Ovary (tissue), 9 donors: Measurements from ENCODE around the gene ZNF672. TPM values are rescaled to one million over a fixed set of nuclear protein-coding genes. Genes with fewer than 3 reads are reported as not detected.

Source experiments
- DNase-seq, 5 donors: peaks; one replicate each; pipeline ENCODE4 v3.0.0-alpha.2; 2019 to 2020
- H3K27ac ChIP-seq, 2 donors: fragments of 200-600 bp; one replicate each; pipeline versions ENCODE4 v1.5.1 to v1.8.0; 2019 to 2022
- H3K27me3 ChIP-seq: fragments of 200-600 bp; one replicate; pipeline ENCODE4 v1.8.0; 2022
- H3K36me3 ChIP-seq: fragments of 200-600 bp; sonication (generic); one replicate; pipeline ENCODE4 v1.5.1; 2019
- H3K4me1 ChIP-seq: one replicate; pipeline ENCODE4 v1.8.1; 2013; ENCODE audit warnings: mild to moderate bottlenecking, moderate library complexity; ENCODE audit not compliant: insufficient read depth
- H3K4me3 ChIP-seq: fragments of 200-600 bp; sonication (generic); one replicate; pipeline ENCODE4 v1.5.1; 2017
- H3K9me3 ChIP-seq, 2 donors: fragments of 200-600 bp in 1 of 2; sonication (generic) in 1 of 2; one replicate each; pipeline versions ENCODE4 v1.5.1 to v1.8.1; 2013 to 2019; ENCODE audit warnings: mild to moderate bottlenecking in 1 of 2, moderate library complexity in 1 of 2
- EP300 ChIP-seq: sonication (generic); formaldehyde crosslinking; IDR thresholded peaks from one replicate; pipeline ENCODE4 v1.6.1; 2017; ENCODE audit warnings: antibody characterized with exemption
- POLR2A ChIP-seq: fragments of 450-650 bp; IDR thresholded peaks from one replicate; pipeline ENCODE4 v1.6.1; 2017; ENCODE audit warnings: antibody characterized with exemption, mild to moderate bottlenecking, moderate library complexity
- WGBS, 3 donors: extraction: QIAGEN DNeasy Blood & Tissue Kit in 1 of 3; methylation state at CpG; one replicate each; pipeline versions ENCODE4 v1.1.5 to v1.1.7; 2013 to 2017; 5-methylcytosine and 5-hydroxymethylcytosine counted together
- intact Hi-C, 4 donors: fragments of 100-400 bp; cut with DNase I; formaldehyde crosslinking; loops; one replicate each; pipeline versions ENCODE4 v1.11.0 to v1.15.1; 2022 to 2023
- microRNA-seq, 3 donors: library from miRNA; unstranded; fragments of <30 nt; microRNA quantifications; one replicate each; pipeline versions ENCODE4 to v1.2.0, GENCODE V29; 2019 to 2020
- polyA plus RNA-seq, 2 donors: library from polyadenylated mRNA; stranded (reverse); fragments of 200-250 nt in 1 of 2; fragments of 350-450 nt in 1 of 2; fragmentation: Illumina TruSeq in 1 of 2; extraction: RNeasy Lipid Tissue Mini Kit (QIAGEN cat#74804) in 1 of 2; gene quantifications; one replicate each; pipeline ENCODE4 v1.2.3, GENCODE V29; 2013 to 2014
- small RNA-seq: library from RNA; depleted of rRNA; stranded (forward); fragments of <200 nt; gene quantifications from one replicate; pipeline ENCODE3, GENCODE V24; 2016
- total RNA-seq, 7 donors: library from RNA; depleted of rRNA in 2 of 7; stranded (reverse); fragments of >200 nt in 2 of 7; fragmentation: NEBNext Ultra II Directional in 3 of 7; extraction: Animal tissue kit (Norgen Biotek cat#: 25700) in 3 of 7; gene quantifications; one replicate each; pipeline versions ENCODE4 v1.1.0 to v1.2.4, GENCODE V29; 2016 to 2023
- TF ChIP-seq, protein P1 (sequence below), 3 donors: fragments of 450-650 bp in 2 of 3; fragments of 200-600 bp in 1 of 3; IDR thresholded peaks; one replicate each; pipeline versions ENCODE4 v1.5.1 to v1.8.0; 2016 to 2022; ENCODE audit warnings: antibody characterized with exemption in 3 of 3, mild to moderate bottlenecking in 1 of 3
- donor health status: DM: no; HTN: no; CAD: no; lungs with moderate emphysema.
- donor health status: DM: no; HTN: no; CAD: no.
- donor health status: Bipolar disorder and iron deficiency.
- donor health status: DM: yes; HTN: yes; CAD: no.
- donor health status: DM: no; HTN: no; CAD: no.
- donor health status: DM: yes; HTN: yes; CAD: no.

Gene ZNF672
- total and polyA plus RNA-seq, 9 donors, result 7.3 to 29.5 (median 20.9) TPM

DNA sequence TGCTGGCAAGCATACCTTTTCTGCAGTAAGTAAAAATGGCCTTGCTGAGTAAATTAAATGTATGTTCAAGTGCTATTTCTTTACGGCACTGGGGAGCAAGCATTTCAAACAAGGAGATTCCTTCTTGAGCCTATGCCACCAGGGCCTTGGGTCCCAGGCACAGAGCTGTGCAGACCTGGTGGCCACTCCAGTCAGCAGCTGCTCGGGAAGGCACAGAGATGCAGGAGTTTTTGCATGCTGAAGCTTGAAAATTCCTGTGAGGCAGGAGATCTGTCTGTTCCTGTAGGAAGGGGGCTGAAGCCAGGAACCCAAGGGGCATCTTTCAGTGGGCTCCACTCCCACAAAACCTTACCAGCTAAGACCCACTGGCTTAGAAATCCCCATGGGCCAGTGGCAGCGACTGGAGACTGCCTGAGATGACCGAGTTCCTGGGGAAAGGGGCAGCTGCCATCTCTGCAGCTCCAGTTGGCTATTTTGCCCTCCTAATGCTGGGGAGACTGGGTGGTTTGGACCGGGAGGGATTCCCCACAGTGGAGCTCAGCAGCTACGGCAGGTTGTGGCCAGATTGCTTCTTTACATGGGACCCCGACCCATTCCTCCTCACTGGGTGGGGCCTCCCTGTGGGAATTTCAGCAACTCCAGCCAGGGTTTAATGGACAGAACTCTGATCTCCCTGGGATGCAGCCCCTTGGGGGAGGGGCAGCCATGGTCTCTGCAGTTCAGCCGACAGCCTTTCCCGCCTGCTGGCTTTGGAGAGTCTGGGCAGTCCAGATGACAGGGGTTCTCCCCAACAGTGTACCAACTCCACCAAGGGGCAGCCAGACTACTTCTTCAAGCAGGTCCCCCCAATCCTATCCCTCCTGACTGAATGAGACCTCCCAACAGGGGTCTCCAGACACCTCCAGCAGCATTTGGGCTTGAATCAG is 59.7 kb downstream of the ZNF672 start:
- intact Hi-C loops, result no loop called here
- TF ChIP-seq, protein P1, sequence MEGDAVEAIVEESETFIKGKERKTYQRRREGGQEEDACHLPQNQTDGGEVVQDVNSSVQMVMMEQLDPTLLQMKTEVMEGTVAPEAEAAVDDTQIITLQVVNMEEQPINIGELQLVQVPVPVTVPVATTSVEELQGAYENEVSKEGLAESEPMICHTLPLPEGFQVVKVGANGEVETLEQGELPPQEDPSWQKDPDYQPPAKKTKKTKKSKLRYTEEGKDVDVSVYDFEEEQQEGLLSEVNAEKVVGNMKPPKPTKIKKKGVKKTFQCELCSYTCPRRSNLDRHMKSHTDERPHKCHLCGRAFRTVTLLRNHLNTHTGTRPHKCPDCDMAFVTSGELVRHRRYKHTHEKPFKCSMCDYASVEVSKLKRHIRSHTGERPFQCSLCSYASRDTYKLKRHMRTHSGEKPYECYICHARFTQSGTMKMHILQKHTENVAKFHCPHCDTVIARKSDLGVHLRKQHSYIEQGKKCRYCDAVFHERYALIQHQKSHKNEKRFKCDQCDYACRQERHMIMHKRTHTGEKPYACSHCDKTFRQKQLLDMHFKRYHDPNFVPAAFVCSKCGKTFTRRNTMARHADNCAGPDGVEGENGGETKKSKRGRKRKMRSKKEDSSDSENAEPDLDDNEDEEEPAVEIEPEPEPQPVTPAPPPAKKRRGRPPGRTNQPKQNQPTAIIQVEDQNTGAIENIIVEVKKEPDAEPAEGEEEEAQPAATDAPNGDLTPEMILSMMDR (IDR thresholded peaks at IDR 0.05), result no peak
- no peak for TF ChIP-seq EP300
- no peak for TF ChIP-seq POLR2A
- 66 to 78% (median 78%) methylated on average over 8 to 9 of the region's 9 CpGs for WGBS, 3 donors
- Histone ChIP-seq H3K27me3 (no peaks in the 10 kb centered on the region), H3K4me1 (no peaks in the 10 kb centered on the region), H3K9me3 (no peaks in the 10 kb centered on the region), H3K4me3 (no peak overlapping the region), H3K36me3 (no peaks in the 10 kb centered on the region), H3K27ac (no peak overlapping the region)
- DNase-seq, result no peak

Small RNA genes lying within 50 kb of the gene (microRNA-seq; reads per million reads assigned to microRNA genes)
- 0.75 to 5.0 (median 0.89) reads per million in 3 donors for gene MIR3124

Small RNA genes lying within 50 kb of the gene (small RNA-seq; reads per million reads assigned to genes)
- gene MIR3124, result not detected

Other genes with a start within 250 kb of the ZNF672 start
- gene OR2T10, start 240.5 kb upstream of the ZNF672 start, total RNA-seq, result 1 to 10 TPM in 1 of 7 donors, not detected in 6; 2.1 TPM
- gene OR2T10, start 240.5 kb upstream of the ZNF672 start, polyA plus RNA-seq, result not detected
- under 1 TPM in 1 of 7 donors, not detected in 6; 0.11 TPM for gene OR2T11, start 203.1 kb upstream of the ZNF672 start, total RNA-seq
- not detected for gene OR2T11, start 203.1 kb upstream of the ZNF672 start, polyA plus RNA-seq
- gene OR2T35, start 192.9 kb upstream of the ZNF672 start, total RNA-seq, result under 1 TPM in 1 of 7 donors, not detected in 6; 0.07 TPM
- gene OR2T35, start 192.9 kb upstream of the ZNF672 start, polyA plus RNA-seq, result not detected
- gene OR2T27, start 182.7 kb upstream of the ZNF672 start, total RNA-seq, result not detected
- under 1 TPM in 1 of 2 donors, not detected in 1; 0.11 TPM for gene OR2T27, start 182.7 kb upstream of the ZNF672 start, polyA plus RNA-seq
- gene OR14I1, start 135.5 kb upstream of the ZNF672 start, total RNA-seq, result not detected
- gene OR14I1, start 135.5 kb upstream of the ZNF672 start, polyA plus RNA-seq, result not detected
- gene LYPD8, start 82.5 kb upstream of the ZNF672 start, total RNA-seq, result under 1 TPM in 1 of 7 donors, not detected in 6; 0.24 TPM
- not detected for gene LYPD8, start 82.5 kb upstream of the ZNF672 start, polyA plus RNA-seq
- gene SH3BP5L, start 12.3 kb upstream of the ZNF672 start, total RNA-seq, result 10 to 100 TPM in 6 of 7 donors, 1 to 10 TPM in 1; 9.4 to 16.8 (median 13.9) TPM
- gene SH3BP5L, start 12.3 kb upstream of the ZNF672 start, polyA plus RNA-seq, result 10 to 100 TPM in 1 of 2 donors, 1 to 10 TPM in 1; 8.1 to 13.8 TPM
- gene ZNF692, start 20.9 kb downstream of the ZNF672 start, total RNA-seq, result 10 to 100 TPM; 27.4 to 47.7 (median 35.4) TPM
- 10 to 100 TPM; 13.2 to 47.4 TPM for gene ZNF692, start 20.9 kb downstream of the ZNF672 start, polyA plus RNA-seq
- gene PGBD2, start 68.0 kb downstream of the ZNF672 start, total RNA-seq, result 10 to 100 TPM in 1 of 7 donors, 1 to 10 TPM in 6; 3.9 to 10.7 (median 7.7) TPM
- gene PGBD2, start 68.0 kb downstream of the ZNF672 start, polyA plus RNA-seq, result 1 to 10 TPM; 6.7 to 6.8 TPM